Cardiac muscle cell (in vitro differentiated cells and primary cell): ENCODE data around the gene PPWD1. TPM values are rescaled to one million over a fixed set of nuclear protein-coding genes. Genes with fewer than 3 reads are reported as not detected.

Source experiments
- DNase-seq, 2 donors: peaks; one replicate each; pipeline versions ENCODE4 v3.0.0 to v3.0.0-alpha.2; 2010 to 2017; ENCODE audit warnings: low read depth in 1 of 2, low spot score in 1 of 2
- H3K27ac ChIP-seq: fragments of 200-600 bp; sonication (generic); 2 replicates; pipeline ENCODE4 v1.5.1; 2016
- H3K27me3 ChIP-seq: fragments of 200-600 bp; sonication (generic); 2 replicates; pipeline ENCODE4 v1.6.0; 2016; ENCODE audit warnings: control low read depth
- H3K36me3 ChIP-seq: fragments of 200-600 bp; sonication (generic); 2 replicates; pipeline ENCODE4 v1.5.1; 2016; ENCODE audit warnings: control low read depth
- H3K4me1 ChIP-seq: fragments of 200-600 bp; sonication (generic); 2 replicates; pipeline ENCODE4 v1.8.1; 2017; ENCODE audit warnings: low read depth, mild to moderate bottlenecking, mixed run types
- H3K4me3 ChIP-seq: fragments of 200-600 bp; sonication (generic); 2 replicates; pipeline ENCODE4 v1.5.1; 2016; ENCODE audit warnings: mild to moderate bottlenecking
- H3K9me3 ChIP-seq: fragments of 200-600 bp; sonication (generic); 2 replicates; pipeline ENCODE4 v1.5.1; 2017; ENCODE audit warnings: low read depth, mild to moderate bottlenecking, control low read depth
- polyA plus RNA-seq: library from polyadenylated mRNA; unstranded; fragments of >200 nt; fragmentation: Nextera tagmentation; extraction: Ambion mirVana; gene quantifications from 2 replicates; pipeline ENCODE4 v1.2.1, GENCODE V29; 2016
- total RNA-seq: library from RNA; depleted of rRNA; stranded (reverse); fragments of >200 nt; gene quantifications from 2 replicates; pipeline ENCODE4 v1.2.3, GENCODE V29; 2016
- TF ChIP-seq, protein P1 (sequence below): IDR thresholded peaks from 2 replicates; pipeline ENCODE4 v1.5.1; 2012; ENCODE audit warnings: low read depth, mild to moderate bottlenecking, low read length

The PPWD1 gene
- total and polyA plus RNA-seq, 2 experiments from 2014 or later, result 27.7 to 34.4 TPM

DNA sequence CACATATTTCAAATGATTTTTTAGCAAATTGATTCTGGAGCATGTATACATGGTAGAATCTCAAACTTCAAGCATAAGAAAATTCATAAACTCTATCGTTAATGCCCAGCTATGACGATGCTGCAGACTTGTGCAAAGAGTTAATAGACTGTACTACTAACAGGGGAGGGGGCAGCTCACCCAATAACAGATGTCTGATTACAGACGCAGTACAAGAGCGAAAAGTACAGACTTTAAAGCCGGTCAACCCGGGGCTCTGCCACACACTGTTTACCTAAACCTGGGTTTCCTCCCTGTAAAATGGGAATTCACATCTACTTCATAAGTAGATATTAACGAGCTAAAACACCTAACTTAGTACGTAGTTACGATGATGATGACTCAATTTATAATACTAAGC lies 60.4 kb downstream of the PPWD1 start:
- H3K27ac ChIP-seq, result peak overlapping the region; percentile 87

DNA sequence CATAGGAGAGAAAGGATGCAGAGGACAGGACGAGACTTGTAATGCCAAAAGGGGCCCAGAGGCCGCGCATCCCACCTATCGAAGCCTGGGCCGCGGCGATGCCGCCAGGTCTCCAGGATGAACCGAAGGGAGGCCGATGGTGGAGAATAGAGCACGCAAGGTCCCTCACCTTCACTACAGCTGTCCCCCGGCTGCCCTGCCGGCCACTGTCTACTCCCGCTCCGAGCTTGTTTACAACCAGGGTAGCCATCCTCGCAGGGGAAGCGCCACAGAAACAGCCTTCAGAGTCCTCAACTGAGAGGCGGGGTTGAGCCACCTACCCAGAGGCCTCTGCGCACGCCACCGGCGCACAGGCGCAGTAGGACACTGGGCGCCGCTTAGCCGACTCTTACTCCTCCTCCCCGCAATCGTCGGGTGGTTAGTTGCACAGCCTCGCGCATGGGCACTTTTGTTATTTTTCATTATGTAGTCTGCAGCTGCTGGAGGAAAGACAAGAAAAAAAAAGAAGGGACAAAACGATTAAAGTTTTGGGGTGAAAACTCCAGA lies 61.0 kb downstream of the PPWD1 start, which contains the start of gene TRIM23:
TRIM23 (minus strand) TSS at position 309 of the 546 bp plus-strand sequence; CDS start at position 250, 59 bp downstream.
- no peaks in the 10 kb centered on the region for H3K36me3 ChIP-seq
- DNase-seq, result peak; percentile 95 to 96
- peaks cover 14% of the 10 kb centered on the region for H3K4me1 ChIP-seq
- no peaks in the 10 kb centered on the region for H3K27me3 ChIP-seq
- no peaks in the 10 kb centered on the region for H3K9me3 ChIP-seq
- H3K27ac ChIP-seq, result peak within 1 kb of the TSS; percentile 87
- TF ChIP-seq, protein P1, sequence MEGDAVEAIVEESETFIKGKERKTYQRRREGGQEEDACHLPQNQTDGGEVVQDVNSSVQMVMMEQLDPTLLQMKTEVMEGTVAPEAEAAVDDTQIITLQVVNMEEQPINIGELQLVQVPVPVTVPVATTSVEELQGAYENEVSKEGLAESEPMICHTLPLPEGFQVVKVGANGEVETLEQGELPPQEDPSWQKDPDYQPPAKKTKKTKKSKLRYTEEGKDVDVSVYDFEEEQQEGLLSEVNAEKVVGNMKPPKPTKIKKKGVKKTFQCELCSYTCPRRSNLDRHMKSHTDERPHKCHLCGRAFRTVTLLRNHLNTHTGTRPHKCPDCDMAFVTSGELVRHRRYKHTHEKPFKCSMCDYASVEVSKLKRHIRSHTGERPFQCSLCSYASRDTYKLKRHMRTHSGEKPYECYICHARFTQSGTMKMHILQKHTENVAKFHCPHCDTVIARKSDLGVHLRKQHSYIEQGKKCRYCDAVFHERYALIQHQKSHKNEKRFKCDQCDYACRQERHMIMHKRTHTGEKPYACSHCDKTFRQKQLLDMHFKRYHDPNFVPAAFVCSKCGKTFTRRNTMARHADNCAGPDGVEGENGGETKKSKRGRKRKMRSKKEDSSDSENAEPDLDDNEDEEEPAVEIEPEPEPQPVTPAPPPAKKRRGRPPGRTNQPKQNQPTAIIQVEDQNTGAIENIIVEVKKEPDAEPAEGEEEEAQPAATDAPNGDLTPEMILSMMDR, result no peak
- peak within 1 kb of the TSS; percentile 85 for H3K4me3 ChIP-seq

More for the DNA sequence above, 60.4 kb downstream of the PPWD1 start:
- DNase-seq, result no peak
- peak overlapping the region; percentile 85 for H3K4me3 ChIP-seq
- no peaks in the 10 kb centered on the region for H3K9me3 ChIP-seq
- no peaks in the 10 kb centered on the region for H3K36me3 ChIP-seq
- no peaks in the 10 kb centered on the region for H3K27me3 ChIP-seq
- TF ChIP-seq, protein P1, result no peak
- H3K4me1 ChIP-seq, result peaks cover 14% of the 10 kb centered on the region

DNA sequence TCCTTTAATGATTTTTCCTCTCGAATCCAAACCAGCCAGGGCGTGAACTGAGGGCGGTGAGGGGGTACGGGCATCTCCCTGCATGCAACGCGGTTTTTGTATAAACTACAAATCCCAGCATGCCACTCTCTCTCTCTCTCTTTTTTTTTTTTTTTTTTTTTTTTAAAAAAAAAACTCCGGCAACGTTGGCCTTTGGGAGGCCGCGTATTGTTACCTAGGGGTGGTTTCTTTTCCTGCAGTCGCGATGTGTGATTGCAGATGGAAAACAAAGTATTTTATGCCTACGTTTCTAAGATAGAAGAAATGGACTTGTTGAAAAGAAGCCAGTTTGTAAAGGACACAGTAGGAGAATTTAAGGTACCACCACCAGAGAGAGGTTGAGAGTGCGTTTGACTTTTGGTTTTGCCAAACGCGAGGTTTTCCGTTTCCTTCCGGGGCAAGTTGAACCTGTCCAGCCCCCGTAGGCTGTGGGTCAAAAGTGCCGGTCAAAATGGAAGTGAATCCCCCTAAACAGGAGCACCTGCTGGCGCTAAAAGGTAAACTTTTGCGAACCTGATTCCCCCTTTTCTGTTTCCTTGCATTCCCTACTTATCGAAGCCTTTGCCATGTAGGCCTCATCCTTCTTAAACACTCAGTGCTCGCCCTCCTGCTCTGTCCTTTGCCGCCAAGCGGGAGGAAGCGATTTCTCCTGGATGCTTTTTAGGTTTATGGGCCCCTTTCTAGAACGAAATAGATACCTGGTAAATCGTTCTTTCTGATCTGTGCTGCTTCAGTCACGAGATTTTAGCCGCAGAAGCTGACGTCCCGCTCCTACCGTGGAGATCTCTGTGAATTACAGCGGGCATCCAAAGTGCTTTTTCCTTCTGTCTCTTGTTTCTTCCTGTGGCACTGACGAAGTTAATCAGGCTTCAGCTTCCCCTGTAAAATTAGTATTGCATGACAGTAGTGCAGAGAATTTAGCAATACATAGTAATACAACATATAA lies 61.8 kb downstream of the PPWD1 start, which contains the start of the genes SHLD3 and TRAPPC13:
SHLD3 (plus strand) TSS at position 457 of the 985 bp plus-strand sequence. CDS start 4,561 bp downstream, outside the sequence.
TRAPPC13 (plus strand) TSS at position 457 of the 985 bp plus-strand sequence; CDS start at position 491, 34 bp downstream.
- TF ChIP-seq, protein P1, result no peak

DNA sequence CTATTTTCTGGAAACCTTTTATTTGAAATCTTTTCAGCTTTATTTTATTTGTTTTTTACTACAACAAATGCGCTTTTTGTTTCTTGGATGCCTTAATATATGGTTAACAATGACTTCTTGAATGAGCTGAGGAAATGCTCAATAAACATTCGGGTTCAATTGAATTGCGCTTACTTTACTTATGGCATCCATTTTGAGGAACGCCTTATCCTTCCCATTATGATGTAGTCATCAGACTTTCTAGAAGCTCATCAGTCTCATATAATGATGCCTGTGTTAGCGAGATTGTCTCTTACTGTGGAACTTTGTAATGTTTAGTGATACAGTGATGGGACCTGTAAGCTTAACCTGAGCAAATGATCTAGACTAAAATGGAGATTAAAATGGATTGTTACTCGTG lies 62.6 kb downstream of the PPWD1 start:
- Histone ChIP-seq H3K27ac (no peak overlapping the region), H3K9me3 (no peaks in the 10 kb centered on the region), H3K27me3 (no peaks in the 10 kb centered on the region), H3K36me3 (peaks cover 5% of the 10 kb centered on the region), H3K4me1 (peaks cover 14% of the 10 kb centered on the region), H3K4me3 (peak overlapping the region; percentile 85)
- TF ChIP-seq, protein P1, result no peak
- DNase-seq, result no peak

More for the DNA sequence above, 61.8 kb downstream of the PPWD1 start, which contains the start of the genes SHLD3 and TRAPPC13:
- peaks cover 3% of the 10 kb centered on the region for H3K36me3 ChIP-seq
- DNase-seq, result peak; percentile 89 to 90
- no peaks in the 10 kb centered on the region for H3K27me3 ChIP-seq
- peaks cover 14% of the 10 kb centered on the region for H3K4me1 ChIP-seq
- peak within 1 kb of the TSS; percentile 87 for H3K27ac ChIP-seq
- no peaks in the 10 kb centered on the region for H3K9me3 ChIP-seq
- H3K4me3 ChIP-seq, result peak within 1 kb of the TSS; percentile 85

DNA sequence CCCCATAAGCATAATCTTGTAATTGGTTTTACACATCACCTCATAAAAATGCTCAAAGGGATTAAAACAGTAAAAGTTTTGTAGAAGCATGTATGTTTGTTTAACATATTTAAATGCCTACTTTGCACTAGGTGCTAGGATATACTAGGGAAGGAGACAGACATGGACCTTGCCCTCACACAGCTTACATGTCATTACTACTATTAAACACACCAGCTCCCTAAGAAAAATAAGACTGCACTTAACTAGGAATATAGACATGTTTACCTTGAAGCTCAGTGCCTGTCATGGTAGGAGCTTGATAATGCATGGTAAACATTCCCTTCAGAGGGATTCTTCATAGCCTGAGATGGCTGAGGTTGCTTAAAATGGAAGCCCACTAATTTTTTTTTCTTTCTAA lies 67.9 kb downstream of the PPWD1 start:
- Histone ChIP-seq H3K27ac (no peak overlapping the region), H3K36me3 (peaks cover 8% of the 10 kb centered on the region), H3K4me1 (peaks cover under 1% of the 10 kb centered on the region), H3K4me3 (no peak overlapping the region), H3K27me3 (no peaks in the 10 kb centered on the region), H3K9me3 (no peaks in the 10 kb centered on the region)
- TF ChIP-seq, protein P1, result no peak
- DNase-seq, result no peak
